Measurements from ENCODE around the gene CYP26B1.

DNA sequence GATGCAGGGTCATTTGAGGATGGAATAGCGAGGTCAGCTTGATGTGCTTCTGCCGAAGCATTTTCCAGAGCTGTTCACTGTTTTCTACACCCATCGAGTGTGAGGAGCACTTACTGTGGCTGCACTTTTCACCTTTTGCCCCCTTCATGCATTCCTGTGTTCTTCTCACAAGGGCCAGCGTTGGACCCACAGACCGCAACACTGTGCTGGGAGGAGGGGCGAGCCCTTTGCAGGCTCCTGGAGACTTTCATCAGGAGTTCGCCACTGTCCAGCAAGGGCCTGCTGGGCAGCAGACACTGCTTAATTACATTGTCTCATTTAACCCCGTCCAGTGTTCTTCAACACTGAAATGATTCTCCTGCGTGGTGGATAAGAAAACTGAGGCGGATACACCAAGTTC, 29.9 kb downstream of the CYP26B1 start:
- TF ChIP-seq, protein P1, sequence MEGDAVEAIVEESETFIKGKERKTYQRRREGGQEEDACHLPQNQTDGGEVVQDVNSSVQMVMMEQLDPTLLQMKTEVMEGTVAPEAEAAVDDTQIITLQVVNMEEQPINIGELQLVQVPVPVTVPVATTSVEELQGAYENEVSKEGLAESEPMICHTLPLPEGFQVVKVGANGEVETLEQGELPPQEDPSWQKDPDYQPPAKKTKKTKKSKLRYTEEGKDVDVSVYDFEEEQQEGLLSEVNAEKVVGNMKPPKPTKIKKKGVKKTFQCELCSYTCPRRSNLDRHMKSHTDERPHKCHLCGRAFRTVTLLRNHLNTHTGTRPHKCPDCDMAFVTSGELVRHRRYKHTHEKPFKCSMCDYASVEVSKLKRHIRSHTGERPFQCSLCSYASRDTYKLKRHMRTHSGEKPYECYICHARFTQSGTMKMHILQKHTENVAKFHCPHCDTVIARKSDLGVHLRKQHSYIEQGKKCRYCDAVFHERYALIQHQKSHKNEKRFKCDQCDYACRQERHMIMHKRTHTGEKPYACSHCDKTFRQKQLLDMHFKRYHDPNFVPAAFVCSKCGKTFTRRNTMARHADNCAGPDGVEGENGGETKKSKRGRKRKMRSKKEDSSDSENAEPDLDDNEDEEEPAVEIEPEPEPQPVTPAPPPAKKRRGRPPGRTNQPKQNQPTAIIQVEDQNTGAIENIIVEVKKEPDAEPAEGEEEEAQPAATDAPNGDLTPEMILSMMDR (IDR thresholded peaks at IDR 0.05; ENCODE audit: low read length), result no peak
- TF ChIP-seq EZH2 (optimal IDR thresholded peaks at IDR 0.05; ENCODE audit: low read depth, low read length) (no peak), EZH2phosphoT487 (IDR thresholded peaks at IDR 0.05; ENCODE audit: low read length) (no peak)

Measured in MM.1S (cell line).